HG02678 (cell line): ENCODE measurements around the gene GCAT.

Source experiments
- ATAC-seq: cut with Tn5 transposase; IDR thresholded peaks from one replicate; pipeline ENCODE4 v1.9.1; 2021; ENCODE audit warnings: mild to moderate bottlenecking, moderate library complexity; ENCODE audit not compliant: unreplicated experiment

The GCAT gene

GRCh38 chr22:37807410-37808293 is at the start of gene GCAT:
Gene GCAT, plus strand, starts transcription at chr22:37807934. Its CDS starts 34 bp downstream, at chr22:37807968.
- ATAC-seq: peak; percentile 91

GRCh38 chr22:37758694-37759093 is 49.0 kb upstream of the GCAT start:
- no peak for ATAC-seq

- ATAC-seq: no peak
Measured at GRCh38 chr22:37759281-37759680, 48.5 kb upstream of the GCAT start.

- ATAC-seq: no peak
Measured at GRCh38 chr22:37760152-37760551, 47.6 kb upstream of the GCAT start.

- no peak for ATAC-seq
Measured at GRCh38 chr22:37762389-37762836, 45.3 kb upstream of the GCAT start.

- ATAC-seq: no peak
Measured at GRCh38 chr22:37763012-37763411, 44.7 kb upstream of the GCAT start.

- ATAC-seq: no peak
Measured at GRCh38 chr22:37763652-37764051, 44.1 kb upstream of the GCAT start.

GRCh38 chr22:37764622-37765021 is 43.1 kb upstream of the GCAT start:
- ATAC-seq: no peak

GRCh38 chr22:37765498-37765897 is 42.2 kb upstream of the GCAT start:
- ATAC-seq: no peak

- no peak for ATAC-seq
Measured at GRCh38 chr22:37765953-37766576, 41.7 kb upstream of the GCAT start.

GRCh38 chr22:37768273-37768672 is 39.5 kb upstream of the GCAT start:
- no peak for ATAC-seq

- ATAC-seq: no peak
Measured at GRCh38 chr22:37769056-37769455, 38.7 kb upstream of the GCAT start.

GRCh38 chr22:37771081-37771480 is 36.7 kb upstream of the GCAT start:
- no peak for ATAC-seq

- ATAC-seq: no peak
Measured at GRCh38 chr22:37771702-37772427, 35.9 kb upstream of the GCAT start.

- ATAC-seq: no peak
Measured at GRCh38 chr22:37774728-37775127, 33.0 kb upstream of the GCAT start.

- no peak for ATAC-seq
Measured at GRCh38 chr22:37775785-37776638, 31.7 kb upstream of the GCAT start.

GRCh38 chr22:37776639-37777005 is 31.1 kb upstream of the GCAT start:
- ATAC-seq: no peak

- no peak for ATAC-seq
Measured at GRCh38 chr22:37777122-37777687, 30.5 kb upstream of the GCAT start.

- ATAC-seq: no peak
Measured at GRCh38 chr22:37778370-37779009, 29.2 kb upstream of the GCAT start.
